B cell (primary cell): ENCODE measurements around the gene IL36G. TPM values are rescaled to one million over a fixed set of nuclear protein-coding genes. Genes with fewer than 3 reads are reported as not detected.

Experiments used
- ATAC-seq: fragments of 200-7000 bp; cut with Tn5 transposase; one replicate; pipeline ENCODE4 v1.10.0; 2021; ENCODE audit warnings: low read depth, mild to moderate bottlenecking, moderate number of reproducible peaks, moderate library complexity
- CTCF ChIA-PET: fragments of 350-600 bp; sonication (Branson Sonifier 250); formaldehyde crosslinking; loops from one replicate; lab custom pipeline; 2021; ENCODE audit warnings: antibody characterized with exemption, inconsistent platforms; lab: Charles Lee
- POLR2A ChIA-PET: fragments of 350-600 bp; sonication (Branson Sonifier 250); formaldehyde crosslinking; loops from one replicate; lab custom pipeline; 2021; ENCODE audit warnings: antibody characterized with exemption; lab: Charles Lee
- DNase-seq: peaks from one replicate; pipeline ENCODE4 v3.0.0; 2013
- H2AFZ ChIP-seq: 2 replicates; pipeline ENCODE4 v1.6.1; 2012; ENCODE audit warnings: mild to moderate bottlenecking, low read depth, low read length; ENCODE audit not compliant: insufficient read depth, poor library complexity, severe bottlenecking
- H3K27ac ChIP-seq, 2 donors: 1 replicate in 1 of 2; 2 replicates in 1 of 2; pipeline ENCODE4 v1.5.1; 2012 to 2013; ENCODE audit warnings: low read length in 2 of 2, mild to moderate bottlenecking in 2 of 2, moderate library complexity in 1 of 2
- H3K27me3 ChIP-seq, 4 experiments: fragments of 200-600 bp in 1 of 4; sonication (generic) in 1 of 4; replicated peaks in 1 of 4; 1 replicate in 2 of 4; 2 replicates in 2 of 4; pipeline versions ENCODE4 v1.6.1 to v1.7.0; 2013 to 2016; ENCODE audit warnings: low read length in 3 of 4, mild to moderate bottlenecking in 2 of 4, mixed read lengths in 1 of 4, moderate library complexity in 1 of 4; ENCODE audit not compliant: insufficient read depth in 4 of 4, control insufficient read depth in 3 of 4; ENCODE audit errors: control extremely low read depth in 1 of 4
- H3K36me3 ChIP-seq, 2 experiments: replicated peaks in 1 of 2; 1 replicate in 1 of 2; 2 replicates in 1 of 2; pipeline versions ENCODE4 v1.6.1 to v1.7.1; 2013; ENCODE audit warnings: low read length in 1 of 2; ENCODE audit not compliant: insufficient read depth in 2 of 2, control insufficient read depth in 1 of 2; ENCODE audit errors: control extremely low read depth in 1 of 2, extremely low read depth in 1 of 2
- H3K4me1 ChIP-seq, 2 donors: fragments of 200-600 bp in 1 of 2; sonication (generic) in 1 of 2; 1 replicate in 1 of 2; 2 replicates in 1 of 2; pipeline versions ENCODE4 v1.5.1 to v1.6.1; 2013 to 2017; ENCODE audit warnings: low read length in 2 of 2; ENCODE audit not compliant: control insufficient read depth in 2 of 2, insufficient read depth in 2 of 2
- H3K4me2 ChIP-seq: replicated peaks from 2 replicates; pipeline ENCODE3; 2012; ENCODE audit warnings: mild to moderate bottlenecking, low read depth, low read length; ENCODE audit not compliant: poor library complexity, severe bottlenecking
- H3K4me3 ChIP-seq, 5 experiments: fragments of 200-600 bp in 1 of 5; sonication (generic) in 1 of 5; 1 replicate in 3 of 5; 2 replicates in 2 of 5; pipeline versions ENCODE4 v1.5.1 to v1.7.0; 2011 to 2016; ENCODE audit warnings: low read length in 4 of 5, mild to moderate bottlenecking in 4 of 5, low read depth in 2 of 5, control low read depth in 1 of 5, moderate library complexity in 1 of 5; ENCODE audit not compliant: insufficient read depth in 1 of 5; ENCODE audit errors: control extremely low read depth in 1 of 5, extremely low read depth in 1 of 5
- H3K79me2 ChIP-seq: fragments of 200-600 bp; sonication (generic); one replicate; pipeline ENCODE4 v1.6.0; 2016; ENCODE audit warnings: low read length; ENCODE audit not compliant: control insufficient read depth, insufficient read depth
- H3K9ac ChIP-seq: fragments of 200-600 bp; sonication (generic); 2 replicates; pipeline ENCODE4 v1.6.1; 2017; ENCODE audit warnings: mild to moderate bottlenecking, low read length, moderate library complexity
- H3K9me3 ChIP-seq, 3 donors: one replicate each; pipeline versions ENCODE4 v1.6.1 to v1.7.1; 2013; ENCODE audit warnings: low read length in 2 of 3; ENCODE audit not compliant: control insufficient read depth in 2 of 3, insufficient read depth in 1 of 3; ENCODE audit errors: control extremely low read depth in 1 of 3
- H4K20me1 ChIP-seq: 2 replicates; pipeline ENCODE4 v1.6.0; 2012; ENCODE audit warnings: mild to moderate bottlenecking, low read length; ENCODE audit not compliant: insufficient read depth, control insufficient read depth, poor library complexity, severe bottlenecking
- H3K27ac Mint-ChIP-seq: one replicate; pipeline ENCODE4 v1.8.0; 2021; ENCODE audit warnings: mixed read lengths
- H3K27me3 Mint-ChIP-seq: one replicate; pipeline ENCODE4 v1.8.0; 2021; ENCODE audit warnings: mixed read lengths
- H3K4me1 Mint-ChIP-seq: one replicate; pipeline ENCODE4 v1.8.0; 2021; ENCODE audit warnings: mixed read lengths
- H3K4me3 Mint-ChIP-seq: one replicate; pipeline ENCODE4 v1.8.0; 2021; ENCODE audit warnings: mixed read lengths
- H3K9me3 Mint-ChIP-seq: one replicate; pipeline ENCODE4 v1.8.0; 2022; ENCODE audit warnings: mixed read lengths; ENCODE audit not compliant: insufficient read depth
- EZH2 ChIP-seq: IDR thresholded peaks from 2 replicates; pipeline ENCODE4 v1.6.1; 2012; ENCODE audit warnings: borderline replicate concordance, low read depth, mild to moderate bottlenecking, moderate library complexity, low read length; ENCODE audit not compliant: insufficient read depth, poor library complexity, severe bottlenecking
- WGBS: methylation state at CpG from one replicate; pipeline ENCODE4 v1.1.5; 2013; ENCODE audit warnings: missing lambda C conversion rate; ENCODE audit not compliant: insufficient coverage; 5-methylcytosine and 5-hydroxymethylcytosine counted together
- intact Hi-C: fragments of 100-400 bp; cut with micrococcal nuclease; formaldehyde crosslinking; loops from one replicate; pipeline ENCODE4 v1.10.0; 2022
- polyA plus RNA-seq: library from polyadenylated mRNA; depleted of rRNA; stranded (reverse); fragments of >200 nt; gene quantifications from 2 replicates; pipeline ENCODE4 v1.2.3, GENCODE V29; 2012
- total RNA-seq, 2 donors: library from RNA; stranded (reverse); fragments of 120-200 nt in 1 of 2; gene quantifications; 1 replicate in 1 of 2; 2 replicates in 1 of 2; pipeline versions ENCODE4 v1.2.3 to v1.2.4, GENCODE V29; 2013 to 2022
- TF ChIP-seq, protein P1 (sequence below): fragments of 200-600 bp; IDR thresholded peaks from one replicate; pipeline ENCODE4 v1.8.0; 2022; ENCODE audit warnings: antibody characterized with exemption, mild to moderate bottlenecking

IL36G gene
- total and polyA plus RNA-seq, 2 donors (not counting 1 experiment from before 2014, with no cell fraction given), result not detected

DNA sequence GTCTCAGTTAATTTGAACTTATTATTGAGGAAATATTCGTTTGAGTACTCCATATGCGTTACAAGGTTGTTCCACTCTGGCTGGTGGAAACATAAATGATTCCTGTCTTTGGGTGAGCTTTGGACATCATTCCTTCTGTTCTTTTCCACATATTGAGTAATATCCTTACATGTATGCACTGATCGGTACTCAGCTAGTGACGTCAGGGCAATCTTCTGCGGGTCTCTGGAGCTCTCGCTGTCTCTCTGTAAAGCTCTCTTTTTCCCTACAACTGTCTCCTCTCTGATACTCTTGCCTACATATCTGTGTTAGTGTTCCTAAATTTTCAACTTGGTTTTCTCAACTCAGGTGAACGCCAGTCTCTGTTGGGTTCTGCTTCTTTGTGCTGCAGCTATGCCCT is 23.4 kb upstream of the IL36G start:
- WGBS, result 92% methylated on average over 7 of the region's 7 CpGs
- intact Hi-C loops, result no loop called here
- DNase-seq (no peak), ATAC-seq (no peak)
- H4K20me1 ChIP-seq, result no peaks in the 10 kb centered on the region
- Mint-ChIP-seq H3K27me3 (peaks cover 18% of the 10 kb centered on the region), H3K4me1 (no peaks in the 10 kb centered on the region), H3K27ac (no peak overlapping the region), H3K4me3 (no peak overlapping the region), H3K9me3 (no peaks in the 10 kb centered on the region)
- no peak overlapping the region for H3K4me3 ChIP-seq
- no peaks in the 10 kb centered on the region for H3K9me3 ChIP-seq
- TF ChIP-seq, protein P1, sequence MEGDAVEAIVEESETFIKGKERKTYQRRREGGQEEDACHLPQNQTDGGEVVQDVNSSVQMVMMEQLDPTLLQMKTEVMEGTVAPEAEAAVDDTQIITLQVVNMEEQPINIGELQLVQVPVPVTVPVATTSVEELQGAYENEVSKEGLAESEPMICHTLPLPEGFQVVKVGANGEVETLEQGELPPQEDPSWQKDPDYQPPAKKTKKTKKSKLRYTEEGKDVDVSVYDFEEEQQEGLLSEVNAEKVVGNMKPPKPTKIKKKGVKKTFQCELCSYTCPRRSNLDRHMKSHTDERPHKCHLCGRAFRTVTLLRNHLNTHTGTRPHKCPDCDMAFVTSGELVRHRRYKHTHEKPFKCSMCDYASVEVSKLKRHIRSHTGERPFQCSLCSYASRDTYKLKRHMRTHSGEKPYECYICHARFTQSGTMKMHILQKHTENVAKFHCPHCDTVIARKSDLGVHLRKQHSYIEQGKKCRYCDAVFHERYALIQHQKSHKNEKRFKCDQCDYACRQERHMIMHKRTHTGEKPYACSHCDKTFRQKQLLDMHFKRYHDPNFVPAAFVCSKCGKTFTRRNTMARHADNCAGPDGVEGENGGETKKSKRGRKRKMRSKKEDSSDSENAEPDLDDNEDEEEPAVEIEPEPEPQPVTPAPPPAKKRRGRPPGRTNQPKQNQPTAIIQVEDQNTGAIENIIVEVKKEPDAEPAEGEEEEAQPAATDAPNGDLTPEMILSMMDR, result no peak
- TF ChIP-seq EZH2, result no peak
- ChIA-PET CTCF (interaction anchor here (0.7 to 1.8 kb wide), 2 partner anchors 13 to 206 kb away, joined by 3 to 4 read pairs; no protein-coding TSS in a partner anchor), POLR2A (no interaction called here)
- H3K36me3 ChIP-seq, result no peaks in the 10 kb centered on the region
- H3K9ac ChIP-seq, result no peak overlapping the region
- H3K79me2 ChIP-seq, result no peaks in the 10 kb centered on the region
- H3K27ac ChIP-seq, result no peak overlapping the region
- no peaks in the 10 kb centered on the region for H3K4me1 ChIP-seq
- H2AFZ ChIP-seq, result no peak overlapping the region
- H3K4me2 ChIP-seq, result no peak overlapping the region
- peaks cover 0 to 13% (median under 1%) of the 10 kb centered on the region in 4 experiments for H3K27me3 ChIP-seq

DNA sequence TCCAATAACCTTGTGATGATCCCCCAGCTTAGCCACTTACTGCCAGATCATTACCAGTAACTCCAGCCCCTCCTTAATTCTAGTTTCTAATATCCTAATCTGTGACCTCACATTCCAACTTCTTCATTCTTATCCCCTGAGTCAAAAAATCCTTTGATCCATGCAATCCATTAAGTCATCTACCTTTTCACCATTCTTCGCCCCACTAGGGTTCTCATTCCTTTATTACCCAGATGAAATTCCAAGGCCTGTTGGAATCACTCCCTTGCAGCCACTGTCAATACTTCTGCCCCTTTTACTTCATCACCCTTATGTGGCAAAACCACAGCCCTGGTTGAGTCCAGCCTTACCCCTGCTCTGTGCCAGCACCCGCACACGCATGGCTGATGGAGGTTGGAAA is 20.3 kb upstream of the IL36G start:
- no peak overlapping the region for H3K4me3 Mint-ChIP-seq
- peaks cover 0 to 15% (median 0%) of the 10 kb centered on the region in 4 experiments for H3K27me3 ChIP-seq
- no peaks in the 10 kb centered on the region for H3K9me3 ChIP-seq
- no peaks in the 10 kb centered on the region for H4K20me1 ChIP-seq
- peaks cover 10% of the 10 kb centered on the region for H3K27me3 Mint-ChIP-seq
- H3K4me2 ChIP-seq, result no peak overlapping the region
- intact Hi-C loops, result no loop called here
- H3K27ac ChIP-seq, result no peak overlapping the region
- H3K9me3 Mint-ChIP-seq, result no peaks in the 10 kb centered on the region
- H3K27ac Mint-ChIP-seq, result no peak overlapping the region
- DNase-seq, result no peak
- POLR2A ChIA-PET, result no interaction called here
- no peak overlapping the region for H2AFZ ChIP-seq
- no peaks in the 10 kb centered on the region for H3K36me3 ChIP-seq
- CTCF ChIA-PET, result interaction anchor here (0.8 to 1.3 kb wide), 3 partner anchors 16 to 208 kb away, joined by 3 read pairs; no protein-coding TSS in a partner anchor
- no peaks in the 10 kb centered on the region for H3K4me1 ChIP-seq
- no peak overlapping the region for H3K9ac ChIP-seq
- WGBS, result 91% methylated on average over 3 of the region's 3 CpGs
- ATAC-seq, result no peak
- no peaks in the 10 kb centered on the region for H3K79me2 ChIP-seq
- TF ChIP-seq, protein P1, result no peak
- TF ChIP-seq EZH2, result no peak
- no peak overlapping the region for H3K4me3 ChIP-seq
- H3K4me1 Mint-ChIP-seq, result no peaks in the 10 kb centered on the region
